Spleen (tissue), 7 donors: ENCODE results near the gene SMAD3.

Experiments
- CTCF ChIP-seq, 11 experiments: fragments of 200-600 bp in 7 of 11; fragments of 450-650 bp in 4 of 11; sonication (generic) in 4 of 11; IDR thresholded peaks in 8 of 11; conservative IDR thresholded peaks in 3 of 11; 1 replicate in 7 of 11; 2 replicates in 4 of 11; pipeline versions ENCODE4 v1.4.0 to v1.8.0; 2016 to 2021; ENCODE audit warnings: antibody characterized with exemption in 11 of 11, inconsistent platforms in 4 of 11, mild to moderate bottlenecking in 1 of 11
- POLR2A ChIP-seq, 3 donors: fragments of 450-650 bp; IDR thresholded peaks; one replicate each; pipeline ENCODE4 v1.5.1; 2017; ENCODE audit warnings: antibody characterized with exemption in 3 of 3, mild to moderate bottlenecking in 1 of 3
- POLR2AphosphoS5 ChIP-seq, 3 donors: sonication (generic); formaldehyde crosslinking; IDR thresholded peaks; one replicate each; pipeline ENCODE4 v1.5.1; 2017; ENCODE audit warnings: antibody characterized with exemption in 3 of 3
- donor health status: DM: no; HTN: no; CAD: no; lungs with moderate emphysema.
- donor health status: DM: no; HTN: no; CAD: no.
- donor health status: DM: no; HTN: no; CAD: no.

GRCh38 chr15:67202091-67202490 lies 136.7 kb downstream of the SMAD3 start:
- no peak for TF ChIP-seq POLR2A (IDR thresholded peaks at IDR 0.05)
- TF ChIP-seq CTCF (IDR thresholded peaks at IDR 0.05 in 8 of 11, conservative IDR thresholded peaks at IDR 0.05 in 3 of 11) = no peak
- no peak for TF ChIP-seq POLR2AphosphoS5 (IDR thresholded peaks at IDR 0.05)
